KG1 (cell line): Measurements from ENCODE around the gene CYB5R3.
"Not testable (repeated sequence)": the region's sequence is repeated elsewhere in the genome, so short reads cannot be mapped to it uniquely, and the experiment has no call there.

ENCODE experiments used
- DNase-seq: peaks from one replicate; lab custom pipeline; 2025; lab: John Stamatoyannopoulos, UW

CYB5R3 gene

DNA sequence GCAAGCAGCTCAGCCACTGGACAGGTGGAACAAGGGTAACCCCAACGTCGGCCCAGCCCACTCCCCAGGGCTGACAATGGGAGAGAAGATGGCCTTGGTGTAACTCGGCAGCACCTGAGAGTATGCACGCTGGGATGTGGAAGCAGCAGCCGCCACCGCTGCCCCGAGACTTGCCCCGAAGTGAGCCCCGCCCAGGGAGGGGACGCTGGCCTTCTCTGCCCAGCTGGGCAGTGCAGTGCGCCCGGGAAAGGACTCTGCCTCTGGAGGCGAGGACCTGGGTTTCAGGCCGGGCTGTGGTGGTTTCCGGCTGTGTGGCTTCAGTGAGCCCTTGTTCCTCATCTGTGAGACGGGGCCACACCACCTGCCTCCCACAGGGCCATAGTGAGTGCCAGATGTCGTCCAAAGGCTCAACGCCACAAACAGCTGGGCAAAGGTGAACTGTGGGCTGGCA, 25.9 kb downstream of the CYB5R3 start:
- DNase-seq: no peak

DNA sequence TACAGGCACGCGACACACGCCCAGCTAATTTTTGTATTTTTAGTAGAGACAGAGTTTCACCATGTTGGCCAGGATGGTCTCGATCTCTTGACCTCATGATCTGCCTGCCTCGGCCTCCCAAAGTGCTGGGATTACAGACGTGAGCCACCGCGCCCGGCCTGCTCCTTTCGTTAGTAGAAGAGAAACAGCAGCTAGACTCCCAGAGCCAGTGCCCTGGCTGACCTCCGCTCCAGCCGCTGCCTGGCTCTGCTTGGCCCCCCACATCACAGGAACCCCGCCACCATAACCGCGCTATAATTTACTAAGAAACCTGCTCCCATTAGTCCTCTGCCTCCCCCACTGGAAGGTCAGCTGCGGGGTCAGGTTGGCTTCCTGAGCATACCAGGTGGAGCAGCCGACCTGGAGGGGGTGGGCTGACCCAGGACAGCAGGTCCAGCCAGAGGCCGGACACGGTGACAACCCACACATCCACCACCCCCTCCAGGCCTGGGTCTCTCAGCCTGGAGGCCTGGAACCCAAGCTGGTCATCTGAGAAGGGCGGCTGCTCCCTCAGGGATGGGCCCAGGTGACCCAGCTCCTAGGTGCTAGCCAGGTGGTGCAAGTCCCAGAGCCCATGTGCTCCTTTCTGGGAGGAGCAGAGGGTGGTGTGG, 27.0 kb downstream of the CYB5R3 start:
- no peak for DNase-seq

DNA sequence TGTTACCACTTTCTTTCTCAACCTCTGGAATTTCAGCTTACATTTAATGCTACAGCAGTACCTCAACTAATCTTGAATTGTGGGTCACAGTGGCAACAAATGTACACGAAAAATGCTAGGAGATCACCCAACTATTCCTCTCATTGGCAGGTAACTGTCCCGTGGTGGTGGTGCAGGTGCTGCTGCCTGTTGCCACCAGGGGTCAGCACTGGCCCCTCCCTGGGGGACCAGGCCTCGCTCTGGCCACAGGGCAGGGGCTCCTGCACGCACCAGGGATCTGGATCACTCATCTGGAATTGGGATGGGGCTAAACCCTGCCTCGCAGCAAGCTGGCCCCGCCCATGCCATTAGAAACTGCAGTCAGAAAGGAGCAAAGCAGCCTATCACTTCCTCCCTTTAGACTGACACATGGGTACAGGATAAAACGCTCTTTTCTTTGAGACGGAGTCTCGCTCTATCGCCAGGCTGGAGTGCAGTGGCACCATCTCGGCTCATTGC, 27.6 kb downstream of the CYB5R3 start:
- peak; percentile 24 for DNase-seq

DNA sequence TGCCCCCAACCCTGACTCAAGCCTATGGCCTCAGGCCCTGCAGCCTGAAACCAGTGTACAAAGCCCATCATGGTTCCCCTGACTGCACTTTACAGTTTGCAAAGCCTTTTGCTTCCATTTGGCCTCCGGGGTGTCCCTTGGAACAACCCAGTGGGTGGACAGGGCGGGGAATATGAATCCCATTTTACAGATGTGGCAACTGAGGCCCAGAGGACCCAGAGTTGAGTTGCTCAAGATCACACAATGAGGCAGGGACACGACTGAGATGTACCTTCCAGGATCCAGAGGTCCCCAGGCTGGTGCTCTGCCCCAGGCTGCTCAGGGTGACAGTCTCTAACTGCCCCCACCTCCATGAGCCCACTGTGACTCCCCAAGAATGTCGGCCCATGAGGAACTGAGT, 29.1 kb downstream of the CYB5R3 start:
- DNase-seq: no peak

DNA sequence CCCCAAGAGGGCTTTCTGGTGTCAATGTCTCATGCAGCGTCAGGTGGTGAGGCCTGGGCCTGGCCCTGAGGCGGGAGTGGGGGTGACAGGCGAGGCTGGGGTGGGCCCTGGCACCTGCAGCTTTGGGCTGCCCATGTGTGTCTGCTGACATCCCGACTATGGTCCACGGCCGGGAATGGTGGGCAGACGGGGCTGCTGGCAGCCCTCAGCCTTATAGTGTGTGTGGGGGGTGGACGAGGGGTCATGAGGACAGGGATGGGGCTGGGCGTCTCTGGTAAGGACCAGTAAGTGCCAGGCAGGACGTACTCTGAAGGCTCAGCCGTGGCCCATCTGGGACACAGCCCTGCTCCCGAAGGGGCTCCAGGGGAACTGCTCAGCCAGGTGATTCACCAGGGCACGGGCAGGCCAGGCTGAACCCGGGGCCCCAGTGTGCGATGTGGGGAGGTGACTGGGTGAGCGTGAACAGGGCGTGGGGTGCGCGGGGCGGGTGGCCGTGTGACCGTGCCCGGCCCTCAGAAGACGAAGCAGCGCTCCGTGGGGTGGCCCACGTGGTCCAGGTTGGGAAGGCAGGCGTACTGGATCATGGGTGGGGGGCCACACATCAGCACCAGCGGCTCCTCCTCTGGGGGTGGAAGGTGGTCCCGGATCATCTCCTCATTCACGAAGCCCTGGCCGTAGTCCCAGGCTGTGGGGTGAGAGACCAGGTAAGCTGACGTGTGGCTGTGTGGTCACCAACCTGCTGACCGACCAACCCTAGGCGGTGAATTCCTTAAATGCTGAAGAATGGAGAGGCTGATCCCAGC, 29.7 kb downstream of the CYB5R3 start:
- DNase-seq: no peak

DNA sequence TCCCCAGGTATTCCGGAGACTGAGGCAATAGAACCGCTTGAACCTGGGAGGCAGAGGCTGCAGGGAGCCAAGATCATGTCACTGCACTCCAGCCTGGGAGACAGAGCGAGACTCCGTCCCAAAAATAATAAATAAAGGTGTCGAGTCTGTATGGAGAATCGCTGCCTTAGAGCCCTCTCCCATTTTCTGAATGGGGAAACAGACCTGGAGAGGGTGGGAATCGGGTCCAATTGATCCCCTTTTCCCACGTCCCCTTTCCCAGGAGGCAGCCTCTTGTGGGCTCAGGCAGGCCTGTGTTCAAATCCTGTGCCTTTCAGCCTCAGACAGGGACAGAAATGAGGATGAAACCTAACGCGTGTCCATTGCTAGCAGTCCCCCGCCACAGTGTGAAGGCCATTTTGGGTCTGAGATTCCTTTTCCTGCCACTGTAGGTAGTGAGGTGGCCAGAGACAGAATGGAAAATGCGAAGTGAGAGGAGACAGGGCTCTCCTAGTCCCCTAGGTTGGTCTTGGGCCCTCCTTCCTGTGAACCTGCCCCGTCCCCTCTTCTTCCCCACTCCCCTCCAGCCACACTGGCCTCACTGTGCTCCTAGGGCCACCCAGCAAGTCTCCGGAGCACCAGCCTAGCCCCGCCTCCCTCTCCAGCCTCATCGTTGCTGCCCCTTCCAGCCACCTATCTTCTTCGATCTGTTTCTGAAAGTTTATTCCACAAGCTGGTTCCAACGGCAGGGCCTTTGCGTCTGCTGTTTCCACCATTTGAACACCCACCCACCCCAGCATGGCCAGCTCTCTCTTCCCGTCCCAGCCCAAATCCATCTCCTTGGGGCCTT, 31.8 kb downstream of the CYB5R3 start:
- DNase-seq: no peak

DNA sequence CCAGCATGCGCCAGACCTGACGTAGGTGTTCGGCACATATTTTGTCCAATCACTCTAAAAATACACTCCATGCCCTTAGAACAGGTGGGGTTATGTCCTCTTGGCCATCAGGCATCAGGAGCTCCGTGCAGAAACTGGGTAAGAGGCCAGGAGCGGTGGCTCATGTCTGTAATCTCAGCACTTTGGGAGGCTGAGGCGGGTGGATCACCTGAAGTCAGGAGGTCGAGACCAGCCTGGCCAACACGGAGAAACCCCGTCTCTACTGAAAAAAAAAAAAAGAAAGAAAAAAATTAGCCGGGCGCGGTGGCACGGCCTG, 33.4 kb downstream of the CYB5R3 start:
- DNase-seq: not testable (repeated sequence)

DNA sequence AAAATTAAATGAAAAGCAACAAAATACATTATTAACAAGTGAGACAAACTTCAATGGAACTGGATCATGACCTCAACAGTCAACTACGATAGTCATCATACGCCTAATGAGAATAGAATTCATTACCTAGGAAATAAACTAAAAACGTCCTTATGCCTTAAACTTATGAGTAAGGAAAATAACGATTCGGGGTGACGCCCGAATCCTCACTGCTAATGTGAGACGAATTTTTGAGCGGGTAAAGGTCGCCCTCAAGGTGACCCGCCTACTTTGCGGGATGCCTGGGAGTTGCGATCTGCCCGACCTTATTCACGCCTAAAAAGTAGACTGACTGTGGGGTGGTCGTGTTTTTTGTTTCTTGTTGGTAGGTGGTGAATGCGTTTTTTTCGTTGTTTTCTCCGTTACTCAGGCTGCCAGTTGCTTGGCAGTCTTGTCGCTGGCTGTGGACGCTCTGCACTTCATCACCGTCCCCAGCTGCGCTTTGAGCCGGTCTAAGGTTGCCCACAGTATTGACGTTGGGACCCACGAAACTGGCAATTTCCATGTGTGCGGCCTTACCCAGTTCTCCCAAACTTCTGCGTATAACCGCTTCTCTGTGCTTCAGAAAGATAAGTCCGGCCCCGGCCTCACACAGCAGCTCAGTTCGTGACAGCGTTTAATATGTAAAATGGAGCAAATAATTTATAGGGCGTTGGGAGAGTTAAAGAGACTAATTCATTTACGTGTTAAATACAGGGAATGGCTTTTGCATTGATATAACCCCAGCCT, 33.9 kb downstream of the CYB5R3 start:
- DNase-seq: peak; percentile 92

DNA sequence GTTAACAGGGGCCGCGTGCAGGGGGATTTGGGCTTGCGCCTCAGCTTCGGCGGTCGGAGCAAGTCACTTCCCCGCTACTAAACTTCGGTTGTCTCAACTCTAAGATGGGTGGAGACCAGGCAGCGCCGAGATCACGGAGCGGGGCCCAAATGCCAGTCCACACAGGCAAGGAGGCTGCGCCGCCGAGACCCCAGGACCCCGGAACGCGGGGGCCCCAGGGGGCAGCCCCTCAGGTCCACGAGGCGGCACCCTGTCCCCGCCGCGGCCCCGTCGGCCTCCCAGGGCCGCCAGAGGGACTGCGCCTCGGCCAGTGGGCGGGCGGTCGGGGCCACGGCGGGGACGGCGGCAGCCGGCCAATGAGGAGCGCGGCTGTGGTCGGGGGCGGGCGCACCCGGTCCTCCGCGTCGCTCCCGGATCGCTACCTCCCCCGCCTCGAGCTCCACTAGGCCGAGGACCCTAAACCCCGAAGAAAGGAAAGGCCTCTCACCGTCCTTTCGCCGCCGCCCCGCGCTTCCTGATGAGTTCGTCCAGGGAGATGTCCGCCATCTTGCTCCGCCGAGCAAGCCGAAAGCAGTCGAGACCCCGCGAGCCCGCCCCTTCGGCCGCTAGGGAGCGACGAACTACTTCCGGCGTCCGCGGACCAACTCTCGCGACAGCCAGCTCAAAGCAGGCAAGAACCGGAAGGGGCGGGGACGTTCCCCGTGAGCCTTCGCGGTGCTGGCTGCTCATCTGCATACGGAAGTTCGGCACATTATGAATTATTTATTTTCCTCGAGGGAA, 34.7 kb downstream of the CYB5R3 start, which contains the start of gene POLDIP3:
POLDIP3 (minus strand) TSS at position 572 of the 780 bp plus-strand sequence; CDS start at position 546, 26 bp downstream.
- peak; percentile 97 for DNase-seq

DNA sequence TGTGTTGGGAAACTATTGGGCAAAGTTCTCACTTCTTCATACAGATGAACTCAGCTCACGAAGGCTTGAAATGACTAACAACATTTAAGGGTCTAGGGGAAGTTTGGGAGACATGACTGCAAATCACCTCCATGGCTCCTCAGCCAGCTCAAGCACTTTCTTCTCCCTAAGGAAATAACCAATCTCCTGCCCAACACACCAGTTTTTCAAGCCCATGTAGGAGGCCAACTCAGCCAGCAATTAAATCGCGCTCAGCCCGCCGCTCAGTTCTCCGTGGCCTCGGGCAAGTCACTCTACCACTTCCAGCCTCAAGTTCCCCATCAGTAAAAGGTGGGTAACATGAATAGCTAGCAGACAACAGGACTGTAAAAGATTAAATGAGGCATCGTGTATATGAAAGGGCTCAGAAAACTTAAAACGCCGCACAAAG, 35.3 kb downstream of the CYB5R3 start:
- DNase-seq: peak; percentile 43

DNA sequence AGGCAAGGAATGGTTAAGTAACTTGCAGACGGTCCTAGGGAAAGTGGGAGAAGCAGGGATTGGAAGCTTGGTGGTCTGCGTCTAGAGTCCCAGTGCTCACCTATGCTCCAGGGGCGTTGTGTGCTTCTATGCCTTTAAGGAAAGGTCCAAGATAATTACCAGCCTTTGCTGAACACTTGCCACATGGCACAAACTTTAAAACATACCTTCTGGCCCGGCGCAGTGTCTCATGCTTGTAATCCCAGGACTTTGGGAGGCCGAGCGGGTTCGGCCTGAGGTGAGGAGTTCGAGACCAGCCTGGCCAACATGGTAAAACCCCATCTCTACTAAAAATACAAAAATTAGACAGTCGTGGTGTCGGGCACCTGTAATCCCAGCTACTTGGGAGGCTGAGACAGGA, 36.9 kb downstream of the CYB5R3 start:
- no peak for DNase-seq

DNA sequence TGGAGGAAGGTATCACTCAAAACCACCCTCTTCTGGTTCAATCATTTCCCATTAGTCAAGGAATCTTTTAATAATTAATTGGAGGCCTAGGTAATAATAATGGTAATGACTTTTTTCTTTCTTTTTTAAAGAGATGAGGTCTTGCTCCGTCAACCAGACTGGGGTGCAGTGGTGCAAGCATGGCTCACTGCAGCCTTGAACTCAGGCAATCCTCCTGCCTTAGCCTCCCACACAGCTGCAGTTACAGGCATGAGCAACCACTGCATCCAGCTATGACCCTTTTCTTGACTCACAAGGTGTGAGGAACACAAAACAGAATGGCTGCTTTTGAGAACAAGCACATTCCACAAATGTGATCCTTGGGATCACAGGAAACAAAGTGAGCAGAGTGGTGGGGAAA, 38.1 kb downstream of the CYB5R3 start:
- no peak for DNase-seq

DNA sequence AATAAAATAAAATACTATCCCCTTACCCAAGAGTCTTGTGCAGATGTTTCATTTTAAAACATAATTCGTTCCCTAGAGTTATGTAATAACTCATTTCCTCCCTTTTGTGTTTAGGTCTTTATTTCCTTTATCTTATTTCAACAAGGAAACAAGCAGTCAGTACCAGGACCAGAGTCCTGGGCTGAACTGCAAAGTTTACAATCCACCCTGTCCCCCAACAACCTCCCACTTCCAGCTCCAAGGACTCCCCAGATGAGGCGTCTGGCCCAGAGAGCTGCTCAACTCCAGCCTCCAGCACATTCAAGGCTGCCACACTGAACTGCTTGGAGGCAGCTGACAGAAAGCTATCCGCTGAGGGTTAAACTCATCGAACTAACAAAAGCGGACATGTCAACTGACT, 39.0 kb downstream of the CYB5R3 start:
- no peak for DNase-seq

DNA sequence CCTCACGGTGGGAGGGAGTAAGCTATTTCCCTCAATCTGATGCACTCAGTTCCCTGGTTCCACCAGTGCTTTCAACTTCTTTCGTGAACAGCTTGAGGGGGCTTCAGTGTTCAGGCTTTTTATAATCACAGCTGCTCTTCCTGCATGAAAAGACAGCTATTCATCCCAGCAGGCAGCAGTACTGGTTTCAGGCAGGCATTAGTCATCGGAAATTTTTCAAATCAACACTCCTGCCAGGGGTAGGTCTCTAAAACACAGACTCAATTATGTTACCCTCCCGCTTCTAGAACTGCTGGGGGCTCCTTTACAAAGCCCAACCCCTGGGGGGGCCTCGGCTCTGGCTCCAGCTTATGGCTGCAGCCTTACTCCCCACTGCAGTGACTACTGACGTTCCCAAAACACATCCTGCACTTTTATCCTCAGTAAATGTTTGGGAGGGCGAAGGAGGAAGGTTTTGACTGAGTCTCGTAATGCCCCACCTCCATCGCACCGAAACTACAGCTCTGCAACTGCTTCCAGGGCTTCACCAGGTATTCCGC, 40.3 kb downstream of the CYB5R3 start:
- DNase-seq: no peak

DNA sequence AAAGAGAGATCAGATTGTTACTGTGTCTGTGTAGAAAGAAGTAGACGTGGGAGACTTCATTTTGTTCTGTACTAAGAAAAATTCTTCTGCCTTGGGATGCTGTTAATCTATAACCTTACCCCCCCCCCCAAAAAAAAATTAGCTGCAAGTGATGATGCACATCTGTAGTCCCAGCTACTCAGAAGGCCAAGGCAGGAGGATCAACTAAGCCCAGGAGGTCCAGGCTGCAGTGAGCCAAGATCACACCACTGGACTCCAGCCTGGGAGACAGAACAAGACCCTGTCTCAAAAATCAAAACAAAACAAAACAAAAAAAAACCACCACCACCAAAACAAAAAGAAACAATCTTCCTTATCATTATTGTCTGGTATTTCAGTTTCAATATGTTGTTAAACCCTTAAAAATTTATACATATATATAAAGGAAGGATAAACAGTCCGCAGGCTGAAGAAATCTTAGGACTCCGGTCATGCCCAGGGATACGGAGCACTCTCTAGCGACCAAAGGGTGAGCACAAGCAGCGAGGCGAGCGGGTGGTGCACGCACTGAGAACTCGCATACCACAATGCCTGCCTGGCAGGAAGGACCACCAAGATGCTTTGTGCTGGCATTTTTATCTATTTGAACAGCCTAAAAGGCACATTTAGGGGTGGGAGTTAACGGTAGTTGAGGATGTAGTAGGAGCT, 40.9 kb downstream of the CYB5R3 start:
- DNase-seq: no peak

DNA sequence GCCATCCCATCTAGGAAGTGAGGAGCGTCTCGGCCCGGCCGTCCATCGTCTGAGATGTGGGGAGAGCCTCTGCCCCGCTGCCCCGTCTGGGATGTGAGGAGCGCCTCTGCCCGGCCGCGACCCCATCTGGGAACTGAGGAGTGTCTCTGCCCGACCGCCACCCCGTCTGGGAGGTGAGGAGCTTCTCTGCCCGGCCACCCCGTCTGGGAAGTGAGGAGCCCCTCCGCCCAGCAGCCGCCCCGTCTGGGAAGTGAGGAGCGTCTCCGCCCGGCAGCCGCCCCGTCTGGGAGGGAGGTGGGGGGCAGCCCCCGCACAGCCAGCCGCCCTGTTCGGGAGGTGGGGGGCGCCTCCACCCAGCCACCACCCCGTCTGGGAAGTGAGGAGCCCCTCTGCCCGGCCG, 41.6 kb downstream of the CYB5R3 start:
- not testable (repeated sequence) for DNase-seq

DNA sequence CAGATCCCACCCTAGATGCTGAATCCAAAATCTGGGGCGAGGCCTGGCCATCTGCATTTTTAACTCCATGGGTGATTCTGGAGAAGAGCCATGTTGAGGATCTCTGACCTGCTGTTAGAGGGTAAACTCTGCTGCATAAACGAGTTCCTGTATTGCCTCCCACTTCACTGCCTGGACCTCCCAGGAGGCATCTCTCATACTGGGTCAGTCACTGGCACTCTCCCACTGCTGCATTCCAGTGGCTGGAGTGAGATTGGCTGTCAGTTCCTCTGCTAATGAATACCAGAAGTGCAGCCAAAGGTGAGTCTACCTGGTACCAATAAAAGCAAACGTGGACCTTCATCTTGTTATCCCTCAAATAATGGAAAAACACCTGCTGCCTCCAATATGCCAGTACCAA, 44.8 kb downstream of the CYB5R3 start:
- DNase-seq: no peak

DNA sequence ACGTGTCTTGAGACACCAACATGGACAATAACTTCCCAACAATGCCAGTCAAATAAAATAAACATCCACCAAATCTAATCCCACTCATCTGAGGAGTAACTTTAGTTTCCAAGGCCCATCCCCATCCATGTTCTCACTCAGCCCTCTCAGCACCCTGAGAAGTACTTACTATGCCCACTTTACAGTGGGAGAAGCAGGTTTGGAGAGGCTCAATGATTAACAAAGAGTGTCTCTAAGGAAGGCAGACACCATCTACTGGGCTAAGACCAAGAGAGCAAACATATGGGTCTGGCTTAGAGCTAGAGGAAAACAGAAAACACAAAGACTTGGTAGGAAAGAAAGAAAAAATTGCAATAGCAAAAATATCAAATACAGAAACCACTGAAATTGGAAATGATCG, 45.8 kb downstream of the CYB5R3 start:
- DNase-seq: no peak

DNA sequence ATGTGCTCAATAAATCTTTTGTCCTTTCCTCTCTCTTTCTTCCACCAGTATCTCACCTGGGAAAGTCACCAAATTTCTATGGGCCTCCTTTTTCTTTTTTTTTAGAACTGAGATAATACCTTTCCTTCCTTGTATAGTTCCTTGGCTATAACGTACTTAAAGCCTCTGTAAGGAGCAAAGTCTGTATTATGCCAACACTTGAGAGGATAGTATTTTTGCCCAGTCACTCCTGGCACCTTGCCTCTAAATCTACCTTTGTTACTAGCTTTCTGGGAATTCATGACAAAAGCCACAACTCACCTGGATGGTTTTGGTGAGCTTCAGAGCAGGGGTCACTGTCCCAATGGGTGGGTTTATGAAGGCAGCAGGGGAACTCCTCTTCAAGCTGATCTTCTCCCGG, 46.7 kb downstream of the CYB5R3 start:
- DNase-seq: no peak

DNA sequence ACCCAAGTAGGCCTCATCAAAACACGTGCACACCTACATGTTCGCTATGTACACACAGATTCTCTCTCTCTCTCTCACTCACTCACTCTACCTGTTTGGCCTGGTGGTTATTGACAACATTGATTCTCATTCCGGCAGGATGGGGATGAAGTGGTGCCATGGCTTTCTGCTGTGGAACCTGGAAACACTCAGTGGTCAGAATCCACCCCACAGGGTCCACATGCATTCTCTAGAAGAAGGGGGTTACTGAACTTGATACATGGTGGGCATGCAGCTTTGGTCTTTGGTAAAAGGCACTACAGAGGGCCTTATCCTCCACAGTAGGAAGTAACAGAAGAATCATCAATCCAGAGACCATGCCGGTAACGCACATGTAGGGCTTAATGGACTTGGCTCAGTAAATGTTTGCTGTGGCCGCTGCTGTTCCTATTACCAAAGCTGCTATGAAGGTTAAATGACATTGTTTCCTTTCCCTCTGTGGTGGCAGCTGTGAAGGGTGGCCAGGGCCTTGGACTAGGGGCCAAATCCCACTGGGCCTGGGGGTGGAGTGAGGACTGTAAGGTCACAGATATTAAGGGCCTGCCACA, 47.2 kb downstream of the CYB5R3 start:
- DNase-seq: no peak
